Keratinocyte (primary cell): ENCODE data around the gene AGPAT2.
A peak's percentile ranks its signal among the peaks of the same experiment; 100 is the strongest.

Experiments
- CTCF ChIP-seq, 3 experiments: IDR thresholded peaks in 1 of 3; conservative IDR thresholded peaks in 1 of 3; optimal IDR thresholded peaks in 1 of 3; 2 replicates in 2 of 3; 3 replicates in 1 of 3; pipeline versions ENCODE3 to v1.5.1; 2011; ENCODE audit warnings: low read length in 3 of 3, mild to moderate bottlenecking in 3 of 3, moderate library complexity in 2 of 3, control low read depth in 1 of 3, inconsistent platforms in 1 of 3; ENCODE audit not compliant: insufficient read depth in 2 of 3; ENCODE audit errors: extremely low read depth in 1 of 3
- EZH2 ChIP-seq: IDR thresholded peaks from one replicate; pipeline ENCODE4 v1.6.1; 2012; ENCODE audit warnings: inconsistent platforms, mild to moderate bottlenecking, low read length, moderate library complexity

- TF ChIP-seq CTCF (optimal IDR thresholded peaks at IDR 0.05 in 1 of 3, IDR thresholded peaks at IDR 0.05 in 1 of 3, conservative IDR thresholded peaks at IDR 0.05 in 1 of 3; ENCODE audit: extremely low read depth in 1 of 3, insufficient read depth in 2 of 3, low read length in 3 of 3) (peak in 2 of 3 experiments; percentile 58 to 91), EZH2 (no peak)
Measured at GRCh38 chr9:136671646-136672430, 15.4 kb downstream of the AGPAT2 start.
